Measurements from ENCODE around the gene DENND2D. TPM values are rescaled to one million over a fixed set of nuclear protein-coding genes. Genes with fewer than 3 reads are reported as not detected.

Gene DENND2D
- total RNA-seq, 3 donors from 2014 or later: 42.2 to 65.4 (median 63.3) TPM

DNA sequence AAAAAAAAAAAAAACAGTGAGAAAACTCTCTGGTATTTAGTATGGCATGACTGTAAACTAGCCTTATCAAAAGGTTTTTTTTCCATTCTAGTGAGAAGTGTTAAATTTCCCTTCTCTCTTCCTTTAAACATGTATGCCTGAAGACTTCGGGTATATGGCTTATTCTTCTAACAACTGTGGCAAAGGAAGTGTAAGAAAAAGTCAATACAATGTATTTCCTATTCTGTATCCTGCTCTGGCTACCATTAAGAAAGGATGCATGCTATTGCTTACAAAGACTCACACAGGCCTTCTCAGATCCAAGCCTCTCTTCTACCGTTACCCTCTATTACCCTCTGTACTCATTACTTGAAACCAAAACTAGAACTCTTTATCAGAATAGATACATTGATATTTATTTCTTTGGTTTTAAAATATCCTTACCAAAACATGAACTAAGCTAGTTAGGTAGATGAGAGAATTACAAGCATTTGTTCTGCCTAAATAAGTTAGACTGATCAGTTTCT, 52.0 kb downstream of the DENND2D start:
- H3K9me3 ChIP-seq: no peaks in the 10 kb centered on the region
- intact Hi-C loops (cut with DNase I, micrococcal nuclease): no loop called here
- DNase-seq (no peak), ATAC-seq (no peak)
- no peaks in the 10 kb centered on the region for H3K4me1 ChIP-seq (ENCODE audit: low read depth)
- no peak overlapping the region for H3K4me3 ChIP-seq
- no peaks in the 10 kb centered on the region for H3K36me3 ChIP-seq (ENCODE audit: low read depth)
- no peak for TF ChIP-seq CTCF (IDR thresholded peaks at IDR 0.05)

DNA sequence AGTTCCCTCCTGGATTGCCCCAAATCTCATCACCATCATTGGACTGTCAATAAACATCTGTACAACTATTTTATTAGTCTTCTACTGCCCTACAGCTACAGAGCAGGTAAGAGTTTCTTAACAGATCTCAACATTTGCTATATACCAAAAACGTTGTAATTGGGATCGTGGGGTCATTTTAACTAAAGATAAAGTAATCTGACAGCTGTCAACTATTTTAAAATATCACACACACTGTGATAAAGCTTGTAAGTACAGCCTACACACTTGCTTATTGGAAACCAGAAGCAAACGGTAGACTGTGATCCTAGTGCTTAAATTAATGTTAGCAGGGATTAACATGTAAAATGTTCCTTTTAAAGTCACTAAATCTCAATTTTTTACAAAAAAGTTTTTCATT, 52.5 kb downstream of the DENND2D start:
- TF ChIP-seq CTCF (IDR thresholded peaks at IDR 0.05): no peak
- Histone ChIP-seq H3K4me1 (ENCODE audit: low read depth) (no peaks in the 10 kb centered on the region), H3K4me3 (no peak overlapping the region), H3K9me3 (no peaks in the 10 kb centered on the region), H3K36me3 (ENCODE audit: low read depth) (no peaks in the 10 kb centered on the region)
- ATAC-seq (no peak), DNase-seq (no peak)
- intact Hi-C loops (cut with DNase I, micrococcal nuclease): no loop called here

GRCh38 chr1:111145963-111146768, 54.3 kb downstream of the DENND2D start:
- no peak overlapping the region for H3K4me3 ChIP-seq
- H3K9me3 ChIP-seq: no peaks in the 10 kb centered on the region
- H3K4me1 ChIP-seq (ENCODE audit: low read depth): peaks cover 13% of the 10 kb centered on the region
- DNase-seq (no peak), ATAC-seq (no peak)
- intact Hi-C loops (cut with DNase I, micrococcal nuclease): no loop called here
- H3K36me3 ChIP-seq (ENCODE audit: low read depth): no peaks in the 10 kb centered on the region
- TF ChIP-seq CTCF (IDR thresholded peaks at IDR 0.05): no peak

- intact Hi-C loops (cut with DNase I, micrococcal nuclease): no loop called here
- Histone ChIP-seq H3K36me3 (ENCODE audit: low read depth) (no peaks in the 10 kb centered on the region), H3K4me3 (no peak overlapping the region), H3K4me1 (ENCODE audit: low read depth) (peaks cover 16% of the 10 kb centered on the region), H3K9me3 (no peaks in the 10 kb centered on the region)
- ATAC-seq (no peak), DNase-seq (no peak)
- TF ChIP-seq CTCF (IDR thresholded peaks at IDR 0.05): no peak
Measured at GRCh38 chr1:111145542-111145941, 54.9 kb downstream of the DENND2D start.

DNA sequence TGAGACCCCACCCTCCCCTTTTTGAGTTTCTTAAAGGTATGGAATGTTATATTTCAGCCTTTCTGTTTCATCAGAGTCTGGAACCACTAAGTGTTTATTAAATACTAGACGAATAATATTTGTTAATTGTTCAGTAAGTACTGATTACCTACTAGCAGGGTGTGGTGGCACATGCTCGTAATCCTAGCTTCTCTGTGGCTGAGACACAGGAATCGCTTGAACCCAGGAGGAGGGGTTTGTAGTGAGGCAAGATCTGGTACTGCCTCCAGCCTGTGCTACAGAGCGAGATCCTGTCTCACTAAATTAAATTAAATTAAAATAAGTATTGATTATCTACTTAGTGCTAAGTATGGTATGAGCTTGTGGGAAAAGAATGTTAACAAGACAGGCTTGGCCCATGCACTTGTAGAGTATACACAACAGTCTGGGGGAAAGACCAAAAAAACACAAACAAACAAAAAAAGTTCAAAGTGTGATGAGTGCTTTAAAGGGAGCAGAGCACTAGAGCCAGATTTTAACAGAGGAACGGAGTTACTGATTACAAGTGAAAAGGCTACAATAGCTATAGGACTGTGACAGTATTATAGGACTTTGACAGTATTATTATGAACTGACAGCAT, 58.0 kb downstream of the DENND2D start:
- Histone ChIP-seq H3K9me3 (no peaks in the 10 kb centered on the region), H3K4me1 (ENCODE audit: low read depth) (peaks cover 23% of the 10 kb centered on the region)

More for the DNA sequence above, 58.0 kb downstream of the DENND2D start:
- ATAC-seq: no peak
- Histone ChIP-seq H3K36me3 (ENCODE audit: low read depth) (no peaks in the 10 kb centered on the region), H3K4me3 (no peak overlapping the region)
- no peak for TF ChIP-seq CTCF (IDR thresholded peaks at IDR 0.05)
- no peak for DNase-seq
- intact Hi-C loops (cut with DNase I, micrococcal nuclease): no loop called here
